ENCODE data around the gene CDCA8. TPM values are rescaled to one million over a fixed set of nuclear protein-coding genes. Genes with fewer than 3 reads are reported as not detected.

Gene CDCA8
- total and polyA plus RNA-seq, 2 donors (not counting 3 experiments of a cell fraction or from before 2014, with no cell fraction given), result 38.5 to 45.7 TPM

DNA sequence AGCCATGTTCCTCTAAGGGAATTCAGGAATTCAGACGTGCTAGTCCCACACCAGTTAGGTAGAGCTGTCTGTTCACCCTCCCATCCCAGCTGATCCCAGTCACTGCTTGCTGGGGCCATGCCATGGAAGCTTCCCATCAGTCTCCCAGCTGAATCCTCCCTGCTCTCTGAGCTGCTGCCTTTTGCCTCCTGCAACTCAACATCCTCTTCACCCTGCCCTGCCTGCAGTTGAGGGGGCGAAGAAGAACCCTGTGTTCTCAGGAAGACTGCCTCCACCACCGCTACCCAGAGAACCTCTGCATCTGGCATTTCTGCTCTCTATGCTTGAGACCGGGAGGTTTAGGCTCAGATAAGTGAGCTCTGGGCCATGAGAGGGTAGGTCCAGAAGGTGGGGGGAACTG is 16.2 kb downstream of the CDCA8 start:
- Histone ChIP-seq H3K9ac (replicated peaks; ENCODE audit: extremely low read depth, insufficient read depth, low read length) (no peak overlapping the region), H3K9me3 (replicated peaks; ENCODE audit: control insufficient read depth, insufficient read depth, low read length) (no peaks in the 10 kb centered on the region), H3K4me2 (ENCODE audit: insufficient read depth, low read length) (no peak overlapping the region), H3K36me3 (ENCODE audit: control insufficient read depth in 2 of 2, extremely low read depth in 1 of 2, insufficient read depth in 2 of 2, low read length in 2 of 2) (peaks cover 7 to 33% of the 10 kb centered on the region in 2 experiments), H3K9me1 (replicated peaks; ENCODE audit: control insufficient read depth, extremely low read depth, insufficient read depth, low read length) (no peaks in the 10 kb centered on the region), H3K4me1 (ENCODE audit: control insufficient read depth, extremely low read depth, insufficient read depth, low read length) (no peaks in the 10 kb centered on the region), H2AFZ (ENCODE audit: low read depth, low read length) (no peak overlapping the region), H3K27me3 (ENCODE audit: control insufficient read depth in 2 of 2, insufficient read depth in 2 of 2, low read length in 2 of 2) (no peaks in the 10 kb centered on the region), H3K4me3 (replicated peaks in 1 of 3; ENCODE audit: insufficient read depth in 1 of 3, low read depth in 1 of 3, low read length in 3 of 3) (no peak overlapping the region), H3K27ac (ENCODE audit: insufficient read depth, low read depth, low read length) (no peak overlapping the region), H3K79me2 (ENCODE audit: control insufficient read depth, insufficient read depth, low read length) (no peaks in the 10 kb centered on the region), H4K20me1 (replicated peaks; ENCODE audit: control insufficient read depth, extremely low read depth, insufficient read depth, low read length) (no peaks in the 10 kb centered on the region)
- ChIA-PET POLR2A (no interaction called here), CTCF (no interaction called here)
- dilution Hi-C loops (cut with MboI; ENCODE audit: extremely low pct_ligation_motif_present, low sequenced_read_pairs) (no loop called here), intact Hi-C loops (cut with micrococcal nuclease) (no loop called here)
- TF ChIP-seq, protein P1, sequence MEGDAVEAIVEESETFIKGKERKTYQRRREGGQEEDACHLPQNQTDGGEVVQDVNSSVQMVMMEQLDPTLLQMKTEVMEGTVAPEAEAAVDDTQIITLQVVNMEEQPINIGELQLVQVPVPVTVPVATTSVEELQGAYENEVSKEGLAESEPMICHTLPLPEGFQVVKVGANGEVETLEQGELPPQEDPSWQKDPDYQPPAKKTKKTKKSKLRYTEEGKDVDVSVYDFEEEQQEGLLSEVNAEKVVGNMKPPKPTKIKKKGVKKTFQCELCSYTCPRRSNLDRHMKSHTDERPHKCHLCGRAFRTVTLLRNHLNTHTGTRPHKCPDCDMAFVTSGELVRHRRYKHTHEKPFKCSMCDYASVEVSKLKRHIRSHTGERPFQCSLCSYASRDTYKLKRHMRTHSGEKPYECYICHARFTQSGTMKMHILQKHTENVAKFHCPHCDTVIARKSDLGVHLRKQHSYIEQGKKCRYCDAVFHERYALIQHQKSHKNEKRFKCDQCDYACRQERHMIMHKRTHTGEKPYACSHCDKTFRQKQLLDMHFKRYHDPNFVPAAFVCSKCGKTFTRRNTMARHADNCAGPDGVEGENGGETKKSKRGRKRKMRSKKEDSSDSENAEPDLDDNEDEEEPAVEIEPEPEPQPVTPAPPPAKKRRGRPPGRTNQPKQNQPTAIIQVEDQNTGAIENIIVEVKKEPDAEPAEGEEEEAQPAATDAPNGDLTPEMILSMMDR (IDR thresholded peaks at IDR 0.05; ENCODE audit: extremely low read depth in 1 of 2, insufficient read depth in 1 of 2, low read depth in 1 of 2, low read length in 2 of 2), result no peak
- TF ChIP-seq GATA2 (IDR thresholded peaks at IDR 0.05; ENCODE audit: insufficient read depth, insufficient read length, low read depth, low read length) (no peak), MYC (IDR thresholded peaks at IDR 0.05; ENCODE audit: low read depth, low read length) (no peak), POLR2AphosphoS5 (IDR thresholded peaks at IDR 0.05; ENCODE audit: insufficient read depth, low read depth, low read length) (no peak), FOS (IDR thresholded peaks at IDR 0.05; ENCODE audit: borderline replicate concordance, insufficient read depth, low read length) (no peak)
- DNase-seq (ENCODE audit: low read depth, low spot score), result no peak
- BruUV-seq (replicated peaks), result no TSS peak
- FAIRE-seq, result no peak

- BruUV-seq (replicated peaks), result no TSS peak
- ChIA-PET POLR2A (no interaction called here), CTCF (no interaction called here)
- Histone ChIP-seq H3K9me3 (replicated peaks; ENCODE audit: control insufficient read depth, insufficient read depth, low read length) (no peaks in the 10 kb centered on the region), H4K20me1 (replicated peaks; ENCODE audit: control insufficient read depth, extremely low read depth, insufficient read depth, low read length) (no peaks in the 10 kb centered on the region), H3K79me2 (ENCODE audit: control insufficient read depth, insufficient read depth, low read length) (no peaks in the 10 kb centered on the region), H3K27ac (ENCODE audit: insufficient read depth, low read depth, low read length) (no peak overlapping the region), H3K4me1 (ENCODE audit: control insufficient read depth, extremely low read depth, insufficient read depth, low read length) (no peaks in the 10 kb centered on the region), H3K9me1 (replicated peaks; ENCODE audit: control insufficient read depth, extremely low read depth, insufficient read depth, low read length) (no peaks in the 10 kb centered on the region), H3K9ac (replicated peaks; ENCODE audit: extremely low read depth, insufficient read depth, low read length) (no peak overlapping the region), H2AFZ (ENCODE audit: low read depth, low read length) (no peak overlapping the region), H3K4me2 (ENCODE audit: insufficient read depth, low read length) (no peak overlapping the region), H3K4me3 (replicated peaks in 1 of 3; ENCODE audit: insufficient read depth in 1 of 3, low read depth in 1 of 3, low read length in 3 of 3) (no peak overlapping the region), H3K27me3 (ENCODE audit: control insufficient read depth in 2 of 2, insufficient read depth in 2 of 2, low read length in 2 of 2) (no peaks in the 10 kb centered on the region), H3K36me3 (ENCODE audit: control insufficient read depth in 2 of 2, extremely low read depth in 1 of 2, insufficient read depth in 2 of 2, low read length in 2 of 2) (peaks cover 0 to 4% of the 10 kb centered on the region in 2 experiments)
- TF ChIP-seq POLR2AphosphoS5 (IDR thresholded peaks at IDR 0.05; ENCODE audit: insufficient read depth, low read depth, low read length) (no peak), MYC (IDR thresholded peaks at IDR 0.05; ENCODE audit: low read depth, low read length) (no peak), JUN (IDR thresholded peaks at IDR 0.05; ENCODE audit: borderline replicate concordance, insufficient read depth, insufficient read length, low read depth) (no peak), MAX (IDR thresholded peaks at IDR 0.05; ENCODE audit: insufficient read depth, insufficient read length) (no peak)
- FAIRE-seq, result no peak
- intact Hi-C loops (cut with micrococcal nuclease) (no loop called here), dilution Hi-C loops (cut with MboI; ENCODE audit: extremely low pct_ligation_motif_present, low sequenced_read_pairs) (no loop called here)
- no peak for DNase-seq (ENCODE audit: low read depth, low spot score)
These were observed 21.9 kb downstream of the CDCA8 start for GRCh38 chr1:37714226-37714625.

Data from endothelial cell of umbilical vein (primary cell).